CD4-positive, alpha-beta T cell treated with Interleukin-1 beta for 1 hour (primary cell): ENCODE results near the gene VPS4A.

Experiments
- DNase-seq, 2 donors: peaks; one replicate each; pipeline ENCODE4 v3.0.0-alpha.2; 2020 to 2022

The VPS4A gene

DNA sequence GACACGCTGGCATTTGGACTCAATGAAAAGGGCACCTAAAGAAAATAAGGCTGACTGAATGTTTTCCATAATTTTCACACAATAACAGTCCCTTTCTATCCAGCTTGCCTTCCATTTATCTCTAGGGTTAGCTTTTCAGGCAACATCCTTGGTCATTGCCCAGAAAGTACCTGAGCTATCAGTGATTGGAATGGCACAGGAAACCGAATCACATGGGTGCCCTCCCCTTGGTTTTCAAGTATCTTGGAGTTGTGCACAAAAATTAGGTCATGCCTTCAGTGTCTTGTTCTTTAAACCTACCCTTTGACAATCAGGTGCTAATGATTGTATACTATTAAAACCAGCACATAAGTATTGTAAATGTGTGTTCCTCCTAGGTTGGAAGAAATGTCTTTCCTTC, 3.3 kb upstream of the VPS4A start:
- no peak for DNase-seq

GRCh38 chr16:69309316-69309715, 1.8 kb upstream of the VPS4A start:
- DNase-seq, result no peak

- peak; percentile 30 to 41 for DNase-seq
Observed at GRCh38 chr16:69311533-69312387, 610 bp downstream of the VPS4A start.

DNA sequence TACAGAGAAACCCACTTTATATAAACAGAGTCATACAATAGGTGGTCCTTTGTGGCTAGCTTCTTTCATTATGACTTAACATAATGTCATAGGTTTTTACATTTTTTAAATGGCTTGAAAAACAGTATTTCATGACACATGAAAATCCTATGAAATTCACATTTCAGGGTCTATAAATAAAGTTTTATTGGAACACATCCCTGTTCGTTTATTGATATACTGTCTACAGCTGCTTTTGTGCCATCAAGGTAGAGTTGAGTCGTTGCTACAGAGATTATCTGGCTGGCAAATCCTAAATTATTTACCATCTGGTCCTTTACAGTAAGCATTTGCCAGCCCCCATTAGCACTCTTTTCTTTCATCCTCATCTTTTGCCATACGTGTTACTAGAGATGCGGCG, 2.3 kb downstream of the VPS4A start:
- no peak for DNase-seq

GRCh38 chr16:69314534-69314933, 3.4 kb downstream of the VPS4A start:
- no peak for DNase-seq

DNA sequence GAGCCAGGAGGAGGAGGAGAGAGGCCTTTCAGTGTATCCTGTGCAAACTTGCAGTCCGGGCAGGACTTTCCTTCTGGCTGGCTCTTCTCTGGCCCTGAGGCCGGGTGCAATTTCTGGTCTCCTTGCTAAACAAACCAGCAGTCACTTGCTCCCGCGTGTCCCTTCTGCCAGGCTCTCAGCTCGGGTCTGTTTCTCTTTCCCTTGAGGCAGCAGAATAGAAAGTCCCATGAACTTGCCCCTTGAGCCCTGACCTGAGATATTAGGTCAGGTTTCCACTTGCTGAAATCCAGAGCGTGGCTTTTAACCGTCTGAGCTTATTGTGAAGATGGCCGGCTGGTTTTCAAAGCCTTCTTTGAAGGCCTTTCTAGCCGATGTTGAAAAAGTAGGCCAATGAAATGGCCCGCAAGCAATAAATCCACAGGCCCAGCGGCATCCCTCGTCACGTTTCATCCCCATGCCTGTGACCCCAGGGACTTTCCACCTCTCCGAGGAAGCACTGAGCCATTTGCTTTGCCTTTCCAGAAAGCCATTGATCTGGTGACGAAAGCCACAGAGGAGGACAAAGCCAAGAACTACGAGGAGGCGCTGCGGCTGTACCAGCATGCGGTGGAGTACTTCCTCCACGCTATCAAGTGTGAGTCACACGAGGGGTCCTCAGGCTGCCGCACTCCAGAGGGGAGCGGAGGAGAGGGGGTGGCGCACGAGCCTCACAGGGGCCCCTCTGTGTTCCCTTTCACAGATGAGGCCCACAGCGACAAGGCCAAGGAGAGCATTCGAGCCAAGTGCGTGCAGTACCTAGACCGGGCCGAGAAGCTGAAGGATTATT, 4.5 kb downstream of the VPS4A start:
- DNase-seq, result no peak

DNA sequence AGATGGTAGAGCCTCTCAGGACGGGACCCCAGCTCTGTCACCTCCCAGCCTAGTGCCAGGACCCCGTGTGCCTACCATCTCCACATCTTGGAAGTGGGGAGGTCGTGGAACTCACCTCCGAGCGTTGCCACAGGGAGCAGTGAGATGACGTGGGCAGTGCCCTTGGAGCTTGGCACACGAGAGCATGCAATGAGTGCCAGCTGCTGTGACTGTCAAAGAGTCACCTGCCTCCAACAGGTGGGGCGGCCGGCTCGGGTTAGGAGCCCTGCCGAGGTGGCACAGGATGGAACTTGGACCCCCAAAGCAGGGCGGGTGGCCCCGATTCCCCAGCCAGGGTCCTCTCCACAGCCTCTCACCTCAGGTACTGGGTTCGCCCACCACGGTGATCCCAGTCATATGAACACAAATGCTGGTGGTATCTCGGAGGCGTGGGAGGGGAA, 5.5 kb downstream of the VPS4A start:
- no peak for DNase-seq

- DNase-seq, result no peak
Observed at GRCh38 chr16:69318177-69318910, 7.2 kb downstream of the VPS4A start.

DNA sequence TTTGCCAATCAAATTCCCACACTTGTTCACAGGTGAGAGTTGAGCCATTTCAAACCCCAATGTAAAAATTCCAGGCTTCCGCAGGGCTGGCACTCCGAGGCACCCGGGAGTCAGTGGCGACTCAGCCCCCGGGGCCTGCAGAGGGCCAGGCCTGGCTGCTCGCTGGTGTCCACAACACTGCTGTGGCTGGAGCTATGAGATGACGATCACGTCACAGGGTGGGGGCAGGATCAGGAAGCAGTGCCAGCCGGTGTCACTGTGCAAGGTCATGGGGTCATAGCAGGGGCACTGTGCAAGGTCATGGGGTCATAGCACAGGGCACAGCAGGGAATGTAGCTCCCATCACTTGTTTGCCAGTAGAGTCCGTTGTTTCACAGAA, 7.8 kb downstream of the VPS4A start:
- DNase-seq, result no peak

- DNase-seq, result no peak
Observed at GRCh38 chr16:69319381-69319780, 8.2 kb downstream of the VPS4A start.

- no peak for DNase-seq
Observed at GRCh38 chr16:69319826-69320739, 8.9 kb downstream of the VPS4A start.

DNA sequence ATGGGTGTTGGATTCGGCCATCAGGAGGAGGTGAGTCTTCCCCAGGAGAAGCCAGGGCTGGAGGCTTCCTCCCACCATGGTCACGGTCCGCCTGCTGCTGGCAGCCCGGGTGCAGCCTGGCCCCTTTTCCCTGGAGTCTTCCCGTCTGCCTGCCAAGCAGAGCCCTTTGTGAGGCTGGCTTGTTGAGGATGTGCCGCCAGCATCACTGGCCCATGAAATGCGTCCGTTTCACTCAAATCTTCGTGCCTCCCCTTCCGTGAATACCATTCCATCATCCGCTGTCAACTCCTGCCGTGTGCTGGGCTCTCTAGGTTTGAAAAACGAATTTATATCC, 9.6 kb downstream of the VPS4A start:
- DNase-seq, result no peak

DNA sequence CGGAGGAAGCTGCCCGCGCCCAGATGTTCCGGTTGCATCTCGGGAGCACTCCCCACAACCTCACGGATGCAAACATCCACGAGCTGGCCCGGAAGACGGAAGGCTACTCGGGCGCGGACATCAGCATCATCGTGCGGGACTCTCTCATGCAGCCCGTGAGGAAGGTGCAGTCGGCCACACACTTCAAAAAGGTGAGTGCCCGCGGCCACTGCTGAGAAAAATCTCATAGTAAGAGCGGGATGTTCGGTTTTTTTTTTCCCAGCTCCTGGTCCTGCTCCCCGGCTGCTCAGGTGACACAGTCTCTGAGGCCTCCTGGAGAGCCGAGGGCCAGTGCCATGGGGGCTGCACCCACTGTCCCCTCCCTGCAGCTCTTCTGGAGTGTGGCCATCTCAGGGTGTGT, 9.9 kb downstream of the VPS4A start:
- no peak for DNase-seq

DNA sequence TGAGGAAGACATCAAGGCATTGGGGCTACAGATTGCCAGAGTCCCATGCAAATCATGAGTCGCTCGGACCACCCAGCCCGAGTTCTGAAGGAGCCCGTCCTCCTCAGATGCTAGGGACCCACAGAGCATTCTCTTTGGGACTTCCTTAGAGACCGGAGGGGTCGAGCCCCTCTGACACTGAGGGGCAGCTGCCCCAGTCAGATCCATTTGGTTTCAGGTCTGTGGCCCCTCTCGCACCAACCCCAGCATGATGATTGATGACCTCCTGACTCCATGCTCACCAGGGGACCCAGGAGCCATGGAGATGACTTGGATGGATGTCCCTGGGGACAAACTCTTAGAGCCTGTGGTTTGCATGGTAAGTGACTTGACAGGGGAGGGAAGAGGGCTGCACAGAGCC, 11.2 kb downstream of the VPS4A start:
- no peak for DNase-seq

DNA sequence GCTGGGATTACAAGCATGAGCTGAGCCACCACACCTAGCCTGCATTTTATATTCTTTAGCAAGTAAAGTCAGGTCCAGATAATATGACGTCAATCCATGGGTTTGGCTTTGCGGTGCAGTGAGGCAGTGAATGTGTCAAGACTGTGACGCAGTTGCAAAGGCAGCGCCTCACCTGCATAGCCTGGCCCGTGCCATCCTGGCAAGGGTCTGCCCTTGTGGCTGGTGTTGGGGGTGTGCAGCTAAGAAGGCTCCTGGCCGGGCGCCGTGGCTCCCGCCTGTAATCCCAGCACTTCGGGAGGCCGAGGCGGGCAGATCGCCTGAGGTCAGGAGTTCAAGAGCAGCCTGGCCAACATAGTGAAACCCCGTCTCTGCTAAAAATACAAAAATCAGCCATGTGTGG, 12.3 kb downstream of the VPS4A start:
- DNase-seq, result no peak

GRCh38 chr16:69324013-69324531, 12.9 kb downstream of the VPS4A start:
- DNase-seq, result no peak

GRCh38 chr16:69324585-69325253, 13.6 kb downstream of the VPS4A start:
- DNase-seq, result no peak

- DNase-seq, result no peak
Observed at GRCh38 chr16:69325784-69326171, 14.6 kb downstream of the VPS4A start.

DNA sequence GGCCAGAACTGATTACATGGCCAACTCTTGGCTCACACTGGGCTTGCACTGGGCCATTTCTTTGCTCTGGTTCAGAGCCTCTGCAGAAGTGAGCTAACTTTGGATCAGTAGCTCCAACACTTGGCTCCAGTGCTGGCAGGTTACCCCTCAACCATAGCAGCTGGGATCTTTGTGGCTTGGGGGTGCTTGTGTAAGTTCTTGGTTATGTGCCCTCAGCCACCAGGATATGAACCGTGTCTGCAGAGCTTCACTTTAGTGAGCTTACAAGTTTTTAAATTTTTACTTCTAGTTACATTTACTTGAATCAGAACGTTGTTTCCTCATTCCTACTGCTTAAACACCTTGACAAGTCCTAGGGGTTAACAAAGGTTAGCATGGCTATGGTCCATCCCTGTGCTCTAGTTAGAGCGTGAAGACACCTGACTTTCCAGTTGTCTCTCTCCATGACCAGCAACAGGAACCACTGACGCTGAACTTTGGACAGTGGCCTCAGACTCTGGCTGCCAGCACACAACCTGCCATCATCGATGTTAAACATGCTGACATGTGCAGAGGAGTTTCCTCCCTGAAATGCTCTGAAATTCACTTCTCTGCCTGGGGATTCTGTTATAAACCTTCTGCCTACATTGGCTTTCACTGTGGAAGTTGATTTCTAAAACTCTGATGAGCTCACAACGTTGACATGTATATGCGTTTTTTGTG, 15.2 kb downstream of the VPS4A start:
- no peak for DNase-seq

GRCh38 chr16:69327585-69328310, 16.6 kb downstream of the VPS4A start:
- no peak for DNase-seq
